K562 (cell line): Measurements from ENCODE around the gene CEND1. TPM values are rescaled to one million over a fixed set of nuclear protein-coding genes. Genes with fewer than 3 reads are reported as not detected.

Experiments
- FOSL1 ChIP-seq: fragments of 200-800 bp; sonication (Bioruptor generic); conservative IDR thresholded peaks from 2 replicates; pipeline ENCODE4 v1.6.1; 2016; ENCODE audit warnings: missing genetic modification characterization, missing compliant biosample characterization
- FOXK1 ChIP-seq: sonication (generic); formaldehyde crosslinking; IDR thresholded peaks from 2 replicates; pipeline ENCODE4 v1.8.0; 2022; ENCODE audit warnings: missing genetic modification reagents, mild to moderate bottlenecking, borderline replicate concordance
- HCFC1 ChIP-seq: IDR thresholded peaks from 2 replicates; pipeline ENCODE4 v1.6.1; 2012; ENCODE audit warnings: low read depth, low read length, improper control_type of control experiment
- HDAC1 ChIP-seq, 2 experiments: fragments of 450-650 bp; IDR thresholded peaks; 2 replicates each; pipeline ENCODE4 v1.6.1; 2016 to 2017; ENCODE audit warnings: inconsistent platforms in 1 of 2, mild to moderate bottlenecking in 1 of 2, moderate library complexity in 1 of 2
- KDM5B ChIP-seq: fragments of 200-600 bp; sonication (generic); IDR thresholded peaks from 2 replicates; pipeline ENCODE4 v1.6.1; 2012; ENCODE audit warnings: low read depth, mild to moderate bottlenecking, moderate library complexity, low read length, control low read depth, inconsistent platforms; ENCODE audit not compliant: insufficient replicate concordance
- NCOA2 ChIP-seq, 2 experiments: fragments of 450-650 bp; IDR thresholded peaks; 2 replicates each; pipeline ENCODE4 v1.6.1; 2018; ENCODE audit warnings: mild to moderate bottlenecking in 2 of 2, moderate library complexity in 1 of 2; ENCODE audit not compliant: partially characterized antibody in 2 of 2
- NCOA6 ChIP-seq: fragments of 450-650 bp; IDR thresholded peaks from 2 replicates; pipeline ENCODE4 v1.6.1; 2017; ENCODE audit warnings: mild to moderate bottlenecking
- NR4A1 ChIP-seq, 2 experiments: fragments of 250-450 bp in 1 of 2; fragments of 450-650 bp in 1 of 2; sonication (Bioruptor Pico) in 1 of 2; IDR thresholded peaks; 2 replicates each; pipeline versions ENCODE4 v1.4.0 to v1.6.1; 2016 to 2020; ENCODE audit warnings: mild to moderate bottlenecking in 2 of 2, missing compliant biosample characterization in 1 of 2, missing genetic modification characterization in 1 of 2, moderate library complexity in 1 of 2
- PYGO2 ChIP-seq: fragments of 450-650 bp; IDR thresholded peaks from 2 replicates; pipeline ENCODE4 v1.6.1; 2016; ENCODE audit warnings: mild to moderate bottlenecking, missing genetic modification characterization, moderate library complexity, missing compliant biosample characterization
- SP1 ChIP-seq: sonication (generic); formaldehyde crosslinking; IDR thresholded peaks from 2 replicates; pipeline ENCODE4 v1.8.1; 2022; ENCODE audit warnings: mild to moderate bottlenecking, missing genetic modification reagents
- STAG1 ChIP-seq: sonication (generic); formaldehyde crosslinking; IDR thresholded peaks from 2 replicates; pipeline ENCODE4 v1.5.0; 2020; ENCODE audit warnings: missing genetic modification reagents, borderline replicate concordance
- TARDBP ChIP-seq: fragments of 450-650 bp; IDR thresholded peaks from 2 replicates; pipeline ENCODE4 v1.6.1; 2016
- TEAD4 ChIP-seq, 2 experiments: sonication (generic) in 1 of 2; formaldehyde crosslinking in 1 of 2; IDR thresholded peaks; 2 replicates each; pipeline versions ENCODE4 v1.6.1 to v1.8.0; 2012 to 2022; ENCODE audit warnings: borderline replicate concordance in 1 of 2, inconsistent platforms in 1 of 2, low read length in 1 of 2, mild to moderate bottlenecking in 1 of 2, missing genetic modification reagents in 1 of 2
- THRAP3 ChIP-seq: fragments of 450-650 bp; IDR thresholded peaks from 2 replicates; pipeline ENCODE4 v1.6.1; 2016; ENCODE audit warnings: mild to moderate bottlenecking, inconsistent platforms, borderline replicate concordance
- ZNF561 ChIP-seq: fragments of 450-650 bp; formaldehyde crosslinking; conservative IDR thresholded peaks from 2 replicates; pipeline ENCODE4 v1.4.0; 2020; ENCODE audit warnings: mild to moderate bottlenecking, moderate library complexity
- polyA plus RNA-seq, 8 experiments: library from polyadenylated mRNA; depleted of rRNA in 4 of 8; stranded (reverse) in 5 of 8; unstranded in 3 of 8; fragments of >200 nt; fragmentation: Nextera tagmentation in 2 of 8; fragmentation: Illumina TruSeq in 1 of 8; extraction: Ambion mirVana in 2 of 8; extraction: Trizol in 1 of 8; gene quantifications; 2 replicates each; pipeline versions ENCODE4 v1.2.1 to v1.2.3, GENCODE V29; 2011 to 2014; ENCODE audit warnings: inconsistent platforms in 1 of 8, missing spikeins in 1 of 8
- total RNA-seq, 7 experiments: library from RNA; depleted of rRNA in 6 of 7; stranded (reverse); fragments of >200 nt in 6 of 7; fragmentation: Illumina TruSeq in 2 of 7; extraction: Trizol in 2 of 7; gene quantifications; 2 replicates each; pipeline versions ENCODE4 v1.2.1 to v1.2.3, GENCODE V29; 2011 to 2021; ENCODE audit warnings: low replicate concordance in 1 of 7
- TF ChIP-seq, protein P1 (sequence below): fragments of 450-650 bp; formaldehyde crosslinking; IDR thresholded peaks from 2 replicates; pipeline ENCODE4 v1.4.0; 2020; ENCODE audit warnings: mild to moderate bottlenecking, moderate library complexity
- TF ChIP-seq, protein P2 (sequence below): fragments of 200-800 bp; sonication (Bioruptor generic); IDR thresholded peaks from 2 replicates; pipeline ENCODE4 v1.6.1; 2017; ENCODE audit warnings: missing genetic modification characterization, missing compliant biosample characterization
- TF ChIP-seq, protein P3 (sequence below), 3 experiments: IDR thresholded peaks in 2 of 3; conservative IDR thresholded peaks in 1 of 3; 2 replicates each; pipeline ENCODE4 v1.5.1; 2011 to 2012; ENCODE audit warnings: low read length in 3 of 3, mild to moderate bottlenecking in 3 of 3, control low read depth in 2 of 3, improper control_type of control experiment in 1 of 3, inconsistent platforms in 1 of 3, low read depth in 1 of 3, mixed read lengths in 1 of 3, moderate library complexity in 1 of 3; ENCODE audit not compliant: insufficient read depth in 2 of 3
- TF ChIP-seq, protein P4 (sequence below): fragments of 450-650 bp; formaldehyde crosslinking; IDR thresholded peaks from 2 replicates; pipeline ENCODE4 v1.4.0; 2022; ENCODE audit warnings: missing genetic modification characterization

The CEND1 gene
- total and polyA plus RNA-seq, 9 of the 15 experiments (the other 6 are each of a cell fraction or from before 2014, with no cell fraction given) = 0.13 to 0.18 (median 0.16) TPM; not detected in 6

DNA sequence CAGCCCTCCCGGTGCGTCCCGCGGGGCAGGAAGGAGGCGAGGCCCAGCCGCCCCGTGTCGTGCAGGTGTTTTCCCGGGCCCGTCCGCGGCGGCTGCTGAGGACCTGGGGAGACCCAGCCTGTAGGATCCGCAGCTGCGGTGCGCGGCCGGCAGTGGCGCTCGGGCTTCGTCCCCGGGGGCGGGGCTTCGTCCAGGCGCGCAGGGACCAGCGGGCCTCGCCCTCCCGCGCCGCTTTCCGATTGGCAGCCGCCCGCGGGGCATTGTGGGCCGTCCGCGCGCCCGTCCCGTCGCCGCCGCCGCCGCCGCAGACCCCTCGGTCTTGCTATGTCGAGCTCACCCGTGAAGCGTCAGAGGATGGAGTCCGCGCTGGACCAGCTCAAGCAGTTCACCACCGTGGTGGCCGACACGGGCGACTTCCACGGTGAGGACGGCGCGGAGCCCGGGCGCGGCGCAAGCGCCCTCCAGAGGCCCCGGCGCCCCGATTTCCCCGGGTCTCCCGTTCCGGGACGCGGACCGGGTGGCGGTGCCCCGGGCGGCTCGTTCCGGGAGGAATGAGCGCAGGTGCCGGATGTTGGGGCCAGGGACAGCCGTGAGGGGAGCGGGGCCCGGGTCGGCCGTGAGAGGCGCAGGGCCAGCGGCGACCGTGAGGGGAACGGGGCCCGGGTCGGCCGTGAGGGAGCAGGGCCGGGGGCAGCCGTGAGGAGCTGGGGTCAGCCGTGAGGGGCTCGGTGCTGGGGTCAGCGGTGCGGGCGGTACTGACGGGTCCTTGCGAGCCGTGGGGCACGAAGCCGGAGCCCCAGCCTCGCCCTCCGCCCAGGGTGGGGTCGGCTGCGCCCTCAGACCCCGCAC, 42.5 kb downstream of the CEND1 start, which contains the start of gene TALDO1 (continued):
- TF ChIP-seq, protein P1, sequence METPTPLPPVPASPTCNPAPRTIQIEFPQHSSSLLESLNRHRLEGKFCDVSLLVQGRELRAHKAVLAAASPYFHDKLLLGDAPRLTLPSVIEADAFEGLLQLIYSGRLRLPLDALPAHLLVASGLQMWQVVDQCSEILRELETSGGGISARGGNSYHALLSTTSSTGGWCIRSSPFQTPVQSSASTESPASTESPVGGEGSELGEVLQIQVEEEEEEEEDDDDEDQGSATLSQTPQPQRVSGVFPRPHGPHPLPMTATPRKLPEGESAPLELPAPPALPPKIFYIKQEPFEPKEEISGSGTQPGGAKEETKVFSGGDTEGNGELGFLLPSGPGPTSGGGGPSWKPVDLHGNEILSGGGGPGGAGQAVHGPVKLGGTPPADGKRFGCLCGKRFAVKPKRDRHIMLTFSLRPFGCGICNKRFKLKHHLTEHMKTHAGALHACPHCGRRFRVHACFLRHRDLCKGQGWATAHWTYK = 0 out of 2 replicates have a peak, but pooled peaks have one; percentile 28
- TF ChIP-seq SP1 (CRISPR knock-in tag) = peak; percentile 53; the same call in 1 of the 2 replicates
- peak; percentile 75; the same call in 1 of the 2 replicates for TF ChIP-seq TARDBP
- TF ChIP-seq HDAC1 (IDR thresholded peaks at IDR 0.05) = peak in 1 of 2 experiments; percentile 68; a peak in 1 of 4 replicates
- TF ChIP-seq, protein P2, sequence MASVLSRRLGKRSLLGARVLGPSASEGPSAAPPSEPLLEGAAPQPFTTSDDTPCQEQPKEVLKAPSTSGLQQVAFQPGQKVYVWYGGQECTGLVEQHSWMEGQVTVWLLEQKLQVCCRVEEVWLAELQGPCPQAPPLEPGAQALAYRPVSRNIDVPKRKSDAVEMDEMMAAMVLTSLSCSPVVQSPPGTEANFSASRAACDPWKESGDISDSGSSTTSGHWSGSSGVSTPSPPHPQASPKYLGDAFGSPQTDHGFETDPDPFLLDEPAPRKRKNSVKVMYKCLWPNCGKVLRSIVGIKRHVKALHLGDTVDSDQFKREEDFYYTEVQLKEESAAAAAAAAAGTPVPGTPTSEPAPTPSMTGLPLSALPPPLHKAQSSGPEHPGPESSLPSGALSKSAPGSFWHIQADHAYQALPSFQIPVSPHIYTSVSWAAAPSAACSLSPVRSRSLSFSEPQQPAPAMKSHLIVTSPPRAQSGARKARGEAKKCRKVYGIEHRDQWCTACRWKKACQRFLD (CRISPR knock-in tag) = no peak
- TF ChIP-seq THRAP3 = no peak
- TF ChIP-seq TEAD4 (IDR thresholded peaks at IDR 0.05; ENCODE audit: low read length) = no peak
- no peak for TF ChIP-seq TEAD4 (CRISPR knock-in tag; IDR thresholded peaks at IDR 0.05; ENCODE audit: borderline replicate concordance)
- no peak for TF ChIP-seq FOSL1 (tag)
- peak; percentile 75 for TF ChIP-seq KDM5B
- TF ChIP-seq, protein P3, sequence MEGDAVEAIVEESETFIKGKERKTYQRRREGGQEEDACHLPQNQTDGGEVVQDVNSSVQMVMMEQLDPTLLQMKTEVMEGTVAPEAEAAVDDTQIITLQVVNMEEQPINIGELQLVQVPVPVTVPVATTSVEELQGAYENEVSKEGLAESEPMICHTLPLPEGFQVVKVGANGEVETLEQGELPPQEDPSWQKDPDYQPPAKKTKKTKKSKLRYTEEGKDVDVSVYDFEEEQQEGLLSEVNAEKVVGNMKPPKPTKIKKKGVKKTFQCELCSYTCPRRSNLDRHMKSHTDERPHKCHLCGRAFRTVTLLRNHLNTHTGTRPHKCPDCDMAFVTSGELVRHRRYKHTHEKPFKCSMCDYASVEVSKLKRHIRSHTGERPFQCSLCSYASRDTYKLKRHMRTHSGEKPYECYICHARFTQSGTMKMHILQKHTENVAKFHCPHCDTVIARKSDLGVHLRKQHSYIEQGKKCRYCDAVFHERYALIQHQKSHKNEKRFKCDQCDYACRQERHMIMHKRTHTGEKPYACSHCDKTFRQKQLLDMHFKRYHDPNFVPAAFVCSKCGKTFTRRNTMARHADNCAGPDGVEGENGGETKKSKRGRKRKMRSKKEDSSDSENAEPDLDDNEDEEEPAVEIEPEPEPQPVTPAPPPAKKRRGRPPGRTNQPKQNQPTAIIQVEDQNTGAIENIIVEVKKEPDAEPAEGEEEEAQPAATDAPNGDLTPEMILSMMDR (IDR thresholded peaks at IDR 0.05 in 2 of 3, conservative IDR thresholded peaks at IDR 0.05 in 1 of 3; ENCODE audit: insufficient read depth in 2 of 3, low read depth in 1 of 3, low read length in 3 of 3) = peak in 2 of 3 experiments; percentile 21 to 32; a peak in 3 of 6 replicates
- TF ChIP-seq PYGO2 (tag) = no peak
- TF ChIP-seq STAG1 (CRISPR knock-in tag) = peak; percentile 42
- TF ChIP-seq NR4A1 (CRISPR knock-in tag; IDR thresholded peaks at IDR 0.05) = no peak
- TF ChIP-seq NR4A1 (tag; IDR thresholded peaks at IDR 0.05) = no peak
- no peak for TF ChIP-seq FOXK1 (CRISPR knock-in tag)
- TF ChIP-seq, protein P4, sequence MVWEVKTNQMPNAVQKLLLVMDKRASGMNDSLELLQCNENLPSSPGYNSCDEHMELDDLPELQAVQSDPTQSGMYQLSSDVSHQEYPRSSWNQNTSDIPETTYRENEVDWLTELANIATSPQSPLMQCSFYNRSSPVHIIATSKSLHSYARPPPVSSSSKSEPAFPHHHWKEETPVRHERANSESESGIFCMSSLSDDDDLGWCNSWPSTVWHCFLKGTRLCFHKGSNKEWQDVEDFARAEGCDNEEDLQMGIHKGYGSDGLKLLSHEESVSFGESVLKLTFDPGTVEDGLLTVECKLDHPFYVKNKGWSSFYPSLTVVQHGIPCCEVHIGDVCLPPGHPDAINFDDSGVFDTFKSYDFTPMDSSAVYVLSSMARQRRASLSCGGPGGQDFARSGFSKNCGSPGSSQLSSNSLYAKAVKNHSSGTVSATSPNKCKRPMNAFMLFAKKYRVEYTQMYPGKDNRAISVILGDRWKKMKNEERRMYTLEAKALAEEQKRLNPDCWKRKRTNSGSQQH (CRISPR knock-in tag) = no peak
- TF ChIP-seq NCOA2 (IDR thresholded peaks at IDR 0.05; ENCODE audit: partially characterized antibody in 2 of 2) = no peak
- TF ChIP-seq NCOA6 = no peak
- TF ChIP-seq HCFC1 = 0 out of 2 replicates have a peak, but pooled peaks have one; percentile 17
- TF ChIP-seq ZNF561 (CRISPR knock-in tag) = no peak
